ENCODE results near the gene FCSK.

FCSK gene

DNA sequence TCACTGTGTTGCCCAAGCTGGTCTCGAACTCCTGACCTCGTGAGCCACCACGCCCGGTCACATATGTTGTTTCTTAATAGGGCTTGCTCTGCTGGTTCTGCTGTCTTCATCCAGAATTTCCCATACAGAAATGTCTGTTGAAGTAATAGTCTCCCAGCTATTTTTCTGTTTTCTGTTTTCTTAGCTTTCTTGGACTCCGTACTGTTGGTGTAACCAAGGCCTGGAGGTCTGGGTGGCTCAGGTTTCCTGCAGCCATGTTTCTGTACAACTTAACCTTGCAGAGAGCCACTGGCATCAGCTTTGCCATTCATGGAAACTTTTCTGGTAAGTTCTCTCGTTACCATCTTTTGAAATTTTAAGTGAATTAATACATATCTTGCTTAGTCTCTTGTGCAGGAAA lies 72.0 kb downstream of the FCSK start:
- FAIRE-seq = no peak

DNA sequence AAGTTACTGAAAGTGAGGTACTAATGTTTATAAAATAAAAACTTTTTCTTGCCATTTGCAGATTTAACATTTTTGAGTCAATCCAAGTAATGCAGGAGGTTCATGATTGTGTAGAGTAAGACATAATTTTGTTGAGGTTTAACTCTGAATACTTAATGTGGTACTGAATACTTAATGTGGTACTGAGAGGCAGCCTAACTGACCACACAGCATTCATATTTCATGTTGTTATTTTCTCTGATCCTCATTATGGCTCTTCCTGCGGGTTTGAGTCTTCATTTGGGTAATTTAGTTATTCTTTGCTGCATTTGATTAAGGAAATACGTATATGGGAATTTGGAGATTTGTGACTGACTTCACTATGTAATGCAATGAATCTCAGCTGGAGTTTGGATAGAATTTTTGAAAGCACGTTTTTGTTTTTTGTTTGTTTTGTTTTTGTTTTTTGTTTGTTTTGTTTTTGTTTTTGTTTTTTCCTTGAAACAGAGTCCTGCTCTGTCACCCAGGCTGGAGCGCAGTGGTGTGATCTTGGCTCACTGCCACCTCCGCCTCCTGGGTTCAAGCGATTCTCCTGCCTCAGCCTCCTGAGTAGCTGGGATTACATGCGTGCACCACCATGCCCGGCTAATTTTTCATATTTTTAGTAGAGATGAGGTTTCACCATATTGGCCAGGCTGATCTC lies 73.1 kb downstream of the FCSK start:
- no peak for FAIRE-seq

DNA sequence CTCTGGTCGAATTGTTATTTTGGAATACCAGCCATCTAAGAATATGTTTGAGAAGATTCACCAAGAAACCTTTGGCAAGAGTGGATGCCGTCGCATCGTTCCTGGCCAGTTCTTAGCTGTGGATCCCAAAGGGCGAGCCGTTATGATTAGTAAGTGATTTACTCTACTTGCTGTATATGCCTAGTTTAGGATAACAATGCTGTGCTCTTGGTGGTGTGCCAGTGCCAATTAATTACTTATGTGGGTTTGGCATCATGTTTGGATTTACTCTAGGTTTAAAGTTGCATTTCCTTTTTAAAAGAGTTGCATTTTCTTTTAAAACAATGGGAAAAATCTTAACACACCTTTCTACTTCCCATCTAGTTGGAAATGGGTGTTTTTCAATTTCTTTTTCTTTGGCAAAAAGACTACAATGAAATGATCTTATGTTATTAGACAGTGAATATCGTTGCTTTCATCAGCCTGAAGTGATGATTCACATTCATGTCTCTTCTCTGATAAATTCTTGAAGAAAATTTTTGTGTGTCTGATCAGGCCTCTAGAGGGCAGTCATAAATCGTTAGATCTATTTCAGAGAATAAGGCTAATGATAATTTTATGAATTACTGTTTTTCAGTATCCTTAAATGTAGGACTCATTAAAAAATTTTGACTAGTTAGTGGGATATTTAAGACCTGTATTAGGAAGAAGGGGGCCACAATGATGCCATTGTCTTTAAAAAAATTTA lies 74.8 kb downstream of the FCSK start:
- no peak for FAIRE-seq

All from colon (tissue), 2 donors.